ENCODE data around the gene MRPL53.

- no peak for TF ChIP-seq REST (IDR thresholded peaks at IDR 0.05; ENCODE audit: insufficient read depth in 1 of 2, low read depth in 2 of 2, low read length in 2 of 2)
- TF ChIP-seq POLR2AphosphoS5 (IDR thresholded peaks at IDR 0.05; ENCODE audit: low read depth, low read length), result no peak
Observed at GRCh38 chr2:74503506-74504475, 31.3 kb upstream of the MRPL53 start.
